22Rv1 (cell line): Measurements from ENCODE around the gene ACYP2.

Experiments
- ZFX ChIP-seq: fragments of 450-650 bp; IDR thresholded peaks from 2 replicates; pipeline ENCODE4 v1.6.1; 2017; ENCODE audit warnings: antibody characterized with exemption, borderline replicate concordance
- TF ChIP-seq, protein P1 (sequence below): fragments of 450-650 bp; IDR thresholded peaks from 2 replicates; pipeline ENCODE4 v1.5.1; 2017; ENCODE audit warnings: mild to moderate bottlenecking

DNA sequence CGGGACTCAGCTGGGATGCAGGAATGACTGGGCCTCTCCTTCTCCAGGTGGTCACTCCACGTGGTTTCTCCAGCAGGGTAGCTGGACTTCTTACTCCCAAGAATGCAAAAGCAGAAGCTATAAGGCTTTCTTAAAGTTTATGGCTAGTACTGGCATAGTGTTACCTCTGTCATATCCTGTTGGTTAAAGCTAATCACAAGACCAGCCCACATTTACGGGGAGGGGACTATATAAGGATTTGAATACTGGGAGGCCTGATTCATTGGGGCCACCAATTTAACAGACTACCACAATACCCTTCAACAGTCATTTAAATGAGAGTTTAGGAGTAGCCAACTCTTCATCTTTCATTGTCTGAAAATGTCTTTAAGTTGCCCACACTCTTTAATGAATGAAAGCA, 235.0 kb downstream of the ACYP2 start:
- TF ChIP-seq, protein P1, sequence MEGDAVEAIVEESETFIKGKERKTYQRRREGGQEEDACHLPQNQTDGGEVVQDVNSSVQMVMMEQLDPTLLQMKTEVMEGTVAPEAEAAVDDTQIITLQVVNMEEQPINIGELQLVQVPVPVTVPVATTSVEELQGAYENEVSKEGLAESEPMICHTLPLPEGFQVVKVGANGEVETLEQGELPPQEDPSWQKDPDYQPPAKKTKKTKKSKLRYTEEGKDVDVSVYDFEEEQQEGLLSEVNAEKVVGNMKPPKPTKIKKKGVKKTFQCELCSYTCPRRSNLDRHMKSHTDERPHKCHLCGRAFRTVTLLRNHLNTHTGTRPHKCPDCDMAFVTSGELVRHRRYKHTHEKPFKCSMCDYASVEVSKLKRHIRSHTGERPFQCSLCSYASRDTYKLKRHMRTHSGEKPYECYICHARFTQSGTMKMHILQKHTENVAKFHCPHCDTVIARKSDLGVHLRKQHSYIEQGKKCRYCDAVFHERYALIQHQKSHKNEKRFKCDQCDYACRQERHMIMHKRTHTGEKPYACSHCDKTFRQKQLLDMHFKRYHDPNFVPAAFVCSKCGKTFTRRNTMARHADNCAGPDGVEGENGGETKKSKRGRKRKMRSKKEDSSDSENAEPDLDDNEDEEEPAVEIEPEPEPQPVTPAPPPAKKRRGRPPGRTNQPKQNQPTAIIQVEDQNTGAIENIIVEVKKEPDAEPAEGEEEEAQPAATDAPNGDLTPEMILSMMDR, result no peak
- no peak for TF ChIP-seq ZFX
